GM12801 (cell line): Measurements from ENCODE around the gene ZNF235.

ENCODE experiments used
- TF ChIP-seq, protein P1 (sequence below): IDR thresholded peaks from one replicate; pipeline ENCODE4 v1.5.1; 2011; ENCODE audit warnings: control low read depth; ENCODE audit not compliant: insufficient read length; ENCODE audit errors: extremely low read depth

Gene ZNF235

DNA sequence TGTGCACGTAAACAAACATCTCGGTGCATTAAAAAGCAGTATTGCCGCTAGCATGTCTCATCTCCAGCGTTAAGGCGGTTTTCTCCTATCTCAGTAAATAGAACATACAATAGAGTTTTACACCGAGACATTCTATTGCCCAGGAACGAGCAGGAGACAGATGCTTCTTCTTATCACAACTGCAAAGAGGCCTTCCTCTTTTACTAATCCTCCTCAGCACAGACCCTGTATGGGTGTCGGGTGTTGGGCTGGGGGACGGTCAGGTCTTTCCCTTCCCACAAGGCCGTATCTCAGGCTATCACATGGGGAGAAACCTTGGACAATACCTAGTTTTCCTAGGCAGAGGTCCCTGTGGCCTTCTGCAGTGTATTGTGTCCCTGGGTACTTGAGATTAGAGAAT is 23.9 kb downstream of the ZNF235 start:
- TF ChIP-seq, protein P1, sequence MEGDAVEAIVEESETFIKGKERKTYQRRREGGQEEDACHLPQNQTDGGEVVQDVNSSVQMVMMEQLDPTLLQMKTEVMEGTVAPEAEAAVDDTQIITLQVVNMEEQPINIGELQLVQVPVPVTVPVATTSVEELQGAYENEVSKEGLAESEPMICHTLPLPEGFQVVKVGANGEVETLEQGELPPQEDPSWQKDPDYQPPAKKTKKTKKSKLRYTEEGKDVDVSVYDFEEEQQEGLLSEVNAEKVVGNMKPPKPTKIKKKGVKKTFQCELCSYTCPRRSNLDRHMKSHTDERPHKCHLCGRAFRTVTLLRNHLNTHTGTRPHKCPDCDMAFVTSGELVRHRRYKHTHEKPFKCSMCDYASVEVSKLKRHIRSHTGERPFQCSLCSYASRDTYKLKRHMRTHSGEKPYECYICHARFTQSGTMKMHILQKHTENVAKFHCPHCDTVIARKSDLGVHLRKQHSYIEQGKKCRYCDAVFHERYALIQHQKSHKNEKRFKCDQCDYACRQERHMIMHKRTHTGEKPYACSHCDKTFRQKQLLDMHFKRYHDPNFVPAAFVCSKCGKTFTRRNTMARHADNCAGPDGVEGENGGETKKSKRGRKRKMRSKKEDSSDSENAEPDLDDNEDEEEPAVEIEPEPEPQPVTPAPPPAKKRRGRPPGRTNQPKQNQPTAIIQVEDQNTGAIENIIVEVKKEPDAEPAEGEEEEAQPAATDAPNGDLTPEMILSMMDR, result no peak

DNA sequence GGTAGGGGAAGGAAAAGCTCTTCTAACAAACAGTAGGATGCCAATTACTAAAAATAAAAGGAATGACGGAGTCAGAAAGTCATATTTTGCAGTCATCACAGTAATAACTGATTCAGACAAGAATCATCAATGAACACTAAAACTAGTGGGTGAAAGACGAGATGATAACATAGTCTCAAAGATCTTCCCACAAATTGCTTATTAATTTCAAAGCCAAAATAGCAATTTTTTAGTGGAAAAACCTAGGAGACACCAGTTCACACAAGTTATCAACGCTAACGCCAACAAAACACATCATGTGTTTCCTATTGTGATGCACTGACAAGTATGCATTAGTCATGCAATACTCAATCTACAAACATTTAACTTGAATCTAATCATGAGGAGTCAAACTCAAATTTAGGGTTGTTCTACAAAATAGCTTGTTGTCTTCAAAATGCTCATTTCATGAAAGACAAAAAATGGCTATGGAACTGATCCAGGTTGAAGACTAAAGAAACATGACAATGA is 26.6 kb downstream of the ZNF235 start:
- TF ChIP-seq, protein P1, result no peak

DNA sequence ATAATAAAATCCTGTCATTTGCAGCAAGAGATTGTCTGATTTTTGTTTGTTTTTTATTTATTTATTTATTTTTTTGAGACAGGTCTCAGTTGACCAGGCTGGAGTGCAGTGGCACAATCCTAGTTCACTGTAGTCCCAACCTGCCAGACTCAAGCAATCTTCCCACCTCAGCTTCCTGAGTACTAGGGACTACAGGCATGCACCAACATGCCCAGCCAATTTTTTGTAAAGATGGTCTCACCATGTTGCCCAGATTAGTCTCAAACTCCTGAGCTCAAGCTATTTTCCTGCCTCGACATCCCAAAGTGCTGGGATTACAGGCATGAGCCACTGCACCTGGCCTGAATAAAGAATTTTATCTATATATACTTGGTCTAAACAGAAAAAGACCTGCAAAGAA is 27.5 kb downstream of the ZNF235 start:
- TF ChIP-seq, protein P1, result no peak

DNA sequence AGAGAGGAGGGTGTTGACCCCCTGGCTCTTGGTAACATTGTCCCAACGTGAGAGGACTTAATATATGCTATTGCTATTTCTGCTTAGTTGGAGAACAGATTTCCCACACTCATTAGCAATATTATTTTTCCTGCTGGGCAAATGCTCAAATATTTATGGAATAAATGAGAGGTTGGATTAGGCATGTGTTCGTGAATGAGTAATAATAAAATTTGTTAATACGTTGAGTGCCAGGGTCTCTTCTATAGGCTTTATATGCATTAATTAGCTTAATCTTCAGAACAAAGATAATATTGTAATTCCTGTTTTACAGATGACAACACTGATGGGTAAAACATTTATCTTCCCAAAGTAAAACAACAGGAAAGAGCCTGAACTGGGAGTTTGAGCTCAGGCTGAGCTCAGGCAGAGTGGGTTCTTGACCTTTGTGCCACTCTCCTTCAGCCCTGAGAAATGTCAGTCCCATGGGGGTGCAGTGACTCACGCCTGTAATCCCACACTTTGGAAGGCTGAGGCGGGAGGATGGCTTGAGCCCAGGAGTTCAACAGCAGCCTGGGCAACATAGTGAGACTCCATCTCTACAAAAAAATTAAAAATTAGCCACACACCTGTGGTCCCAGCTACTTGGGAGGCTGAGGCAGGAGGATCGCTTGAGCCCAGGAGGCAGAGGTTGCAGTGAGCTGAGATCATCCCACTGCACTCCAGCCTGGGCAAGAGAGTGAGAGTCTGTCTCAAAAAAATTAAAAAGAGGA is 44.0 kb downstream of the ZNF235 start:
- TF ChIP-seq, protein P1, result no peak

DNA sequence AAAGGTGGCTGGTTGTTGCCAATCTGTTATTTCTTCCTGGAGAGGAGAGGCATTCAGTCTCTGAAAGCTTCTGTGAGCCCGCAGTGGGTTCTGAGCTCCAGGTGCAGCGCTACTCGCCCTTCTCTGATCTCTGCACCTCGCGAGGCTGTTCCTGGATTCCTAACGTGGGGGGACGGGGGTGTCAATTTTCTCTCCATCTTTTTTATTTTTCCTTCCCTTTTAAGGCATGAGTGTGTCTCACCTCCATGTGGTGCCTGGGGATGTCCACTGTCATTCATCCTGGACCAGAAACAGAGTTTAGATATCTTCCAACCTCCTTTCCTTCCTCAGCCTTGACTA is 44.5 kb downstream of the ZNF235 start:
- TF ChIP-seq, protein P1, result no peak

DNA sequence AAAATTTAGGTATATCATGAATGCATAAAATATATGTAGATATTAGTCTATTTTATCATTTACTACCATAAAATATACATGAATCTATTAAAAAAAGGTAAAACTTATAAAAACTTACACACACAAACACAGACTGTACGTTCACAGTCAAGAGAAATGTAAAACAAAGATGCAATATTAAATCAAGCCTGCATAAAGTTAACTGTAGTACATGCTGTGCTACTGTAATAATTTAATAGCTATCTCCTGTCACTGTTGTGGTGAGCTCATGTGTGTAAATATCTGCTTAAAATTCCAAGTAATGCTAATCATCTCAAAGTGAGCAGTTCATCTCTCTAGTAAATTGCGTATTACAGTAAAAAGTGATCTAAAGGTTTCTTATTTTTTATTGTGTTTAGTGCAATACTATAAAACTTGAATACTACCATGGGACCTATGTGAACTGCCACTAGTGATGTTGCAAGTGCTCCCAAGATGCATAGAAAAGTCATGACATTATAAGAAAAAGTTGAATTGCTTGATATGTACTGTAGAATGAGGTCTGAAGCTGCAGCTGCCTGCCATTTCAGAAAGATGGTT is 45.9 kb downstream of the ZNF235 start:
- TF ChIP-seq, protein P1, result no peak

DNA sequence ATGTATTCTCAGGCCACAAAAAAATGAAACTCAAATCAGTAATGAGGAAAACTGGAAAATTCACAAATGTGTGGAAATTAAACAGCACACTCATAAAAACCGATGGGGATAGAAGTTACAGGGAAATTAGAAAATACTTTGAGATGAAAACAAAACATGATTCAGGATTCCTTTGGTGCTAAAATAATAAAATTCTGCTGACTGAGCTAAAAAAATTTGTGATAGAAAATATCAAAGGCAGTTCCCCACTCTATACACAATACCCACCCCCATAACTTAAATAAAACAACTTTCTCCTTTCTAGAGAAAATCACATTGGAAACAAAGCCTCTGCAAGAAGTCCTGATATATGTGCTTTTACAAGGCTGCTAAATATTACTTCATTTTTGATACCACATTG is 46.7 kb downstream of the ZNF235 start:
- TF ChIP-seq, protein P1, result no peak
